GM23338 (cell line): Measurements from ENCODE around the gene SEMA7A. TPM values are rescaled to one million over a fixed set of nuclear protein-coding genes. Genes with fewer than 3 reads are reported as not detected.

Source experiments
- ATAC-seq: fragments of 200-7000 bp; cut with Tn5 transposase; 3 replicates; pipeline ENCODE4 v1.9.1; 2020
- DNase-seq: peaks from one replicate; pipeline ENCODE4 v3.0.0-alpha.2; 2015; ENCODE audit warnings: low spot score
- H2AFZ ChIP-seq: fragments of 200-600 bp; sonication (generic); 2 replicates; pipeline ENCODE4 v1.8.0; 2016; ENCODE audit warnings: antibody characterized with exemption, mild to moderate bottlenecking, moderate library complexity
- H3F3A ChIP-seq: fragments of 200-600 bp; sonication (generic); replicated peaks from 2 replicates; pipeline ENCODE4 v1.8.0; 2017; ENCODE audit warnings: antibody characterized with exemption, mixed run types, low read depth
- H3K27ac ChIP-seq: fragments of 200-600 bp; sonication (generic); 2 replicates; pipeline ENCODE4 v1.6.1; 2016; ENCODE audit warnings: low read depth
- H3K27me3 ChIP-seq: fragments of 200-600 bp; sonication (generic); 2 replicates; pipeline ENCODE4 v1.8.0; 2016; ENCODE audit warnings: mild to moderate bottlenecking, mixed run types, moderate library complexity; ENCODE audit not compliant: insufficient read depth
- H3K36me3 ChIP-seq: fragments of 200-600 bp; sonication (generic); 2 replicates; pipeline ENCODE4 v1.8.0; 2016; ENCODE audit warnings: mild to moderate bottlenecking; ENCODE audit not compliant: insufficient read depth
- H3K4me1 ChIP-seq: fragments of 200-600 bp; sonication (generic); 2 replicates; pipeline ENCODE4 v1.8.0; 2016; ENCODE audit warnings: mild to moderate bottlenecking, moderate library complexity; ENCODE audit not compliant: insufficient read depth
- H3K4me2 ChIP-seq: fragments of 200-600 bp; sonication (generic); 2 replicates; pipeline ENCODE4 v1.7.1; 2017; ENCODE audit warnings: mixed run types
- H3K4me3 ChIP-seq: fragments of 200-600 bp; sonication (generic); 2 replicates; pipeline ENCODE4 v1.6.1; 2016; ENCODE audit warnings: mixed run types
- H3K79me2 ChIP-seq: fragments of 200-600 bp; sonication (generic); replicated peaks from 2 replicates; pipeline ENCODE4 v1.8.0; 2017; ENCODE audit warnings: mild to moderate bottlenecking; ENCODE audit not compliant: insufficient read depth
- H3K9me2 ChIP-seq: fragments of 200-600 bp; sonication (generic); 2 replicates; pipeline ENCODE4 v1.8.0; 2017; ENCODE audit not compliant: insufficient read depth
- H4K20me1 ChIP-seq: fragments of 200-600 bp; sonication (generic); replicated peaks from 2 replicates; pipeline ENCODE4 v1.8.0; 2017; ENCODE audit warnings: mild to moderate bottlenecking; ENCODE audit not compliant: insufficient read depth
- H3K27ac Mint-ChIP-seq: 2 replicates; pipeline ENCODE4 v1.8.0; 2020; ENCODE audit warnings: inconsistent platforms, mild to moderate bottlenecking, moderate library complexity, mixed read lengths
- H3K27me3 Mint-ChIP-seq: 3 replicates; pipeline ENCODE4 v1.8.0; 2022; ENCODE audit warnings: low read depth, mild to moderate bottlenecking, moderate library complexity, mixed read lengths, inconsistent platforms; ENCODE audit not compliant: insufficient read depth, poor library complexity
- H3K36me3 Mint-ChIP-seq: 3 replicates; pipeline ENCODE4 v1.8.0; 2021; ENCODE audit warnings: low read depth, mild to moderate bottlenecking, inconsistent platforms, moderate library complexity, mixed read lengths
- H3K4me1 Mint-ChIP-seq: 3 replicates; pipeline ENCODE4 v1.8.0; 2020; ENCODE audit warnings: mild to moderate bottlenecking, inconsistent platforms, mixed read lengths
- H3K4me3 Mint-ChIP-seq: 3 replicates; pipeline ENCODE4 v1.8.0; 2021; ENCODE audit warnings: moderate library complexity, mild to moderate bottlenecking, inconsistent platforms, mixed read lengths
- H3K9me3 Mint-ChIP-seq: 3 replicates; pipeline ENCODE4 v1.8.0; 2020; ENCODE audit warnings: moderate library complexity, mild to moderate bottlenecking, inconsistent platforms, mixed read lengths
- CTCF ChIP-seq, 2 experiments: fragments of 200-600 bp in 1 of 2; sonication (generic) in 1 of 2; conservative IDR thresholded peaks; 2 replicates each; pipeline versions ENCODE4 v1.5.1 to v1.6.1; 2016 to 2017; ENCODE audit warnings: antibody characterized with exemption in 2 of 2, low read depth in 2 of 2, mild to moderate bottlenecking in 2 of 2, moderate library complexity in 1 of 2
- EZH2 ChIP-seq: fragments of 200-600 bp; sonication (generic); IDR thresholded peaks from one replicate; pipeline ENCODE4 v1.8.0; 2017; ENCODE audit warnings: antibody characterized with exemption, mild to moderate bottlenecking, low read depth; ENCODE audit not compliant: unreplicated experiment
- EZH2phosphoT487 ChIP-seq: fragments of 200-600 bp; sonication (generic); IDR thresholded peaks from one replicate; pipeline ENCODE4 v1.8.1; 2018; ENCODE audit warnings: antibody characterized with exemption; ENCODE audit not compliant: unreplicated experiment
- JUNB ChIP-seq: IDR thresholded peaks from one replicate; pipeline ENCODE4 v1.6.1; 2016; ENCODE audit warnings: antibody characterized with exemption; ENCODE audit not compliant: unreplicated experiment
- NANOG ChIP-seq: IDR thresholded peaks from 2 replicates; pipeline ENCODE4 v1.6.1; 2016; ENCODE audit warnings: antibody characterized with exemption, borderline replicate concordance
- POLR2AphosphoS5 ChIP-seq: IDR thresholded peaks from 2 replicates; pipeline ENCODE4 v1.6.1; 2016; ENCODE audit warnings: antibody characterized with exemption, low read depth
- STAT1 ChIP-seq: IDR thresholded peaks from one replicate; pipeline ENCODE4 v1.6.1; 2016; ENCODE audit warnings: antibody characterized with exemption; ENCODE audit not compliant: unreplicated experiment
- ZNF331 ChIP-seq: fragments of 250-450 bp; sonication (Bioruptor Pico); IDR thresholded peaks from 2 replicates; pipeline ENCODE4 v1.5.0; 2020; ENCODE audit warnings: low read depth, mild to moderate bottlenecking, moderate library complexity
- ZNF462 ChIP-seq: fragments of 250-450 bp; sonication (Bioruptor Pico); IDR thresholded peaks from 2 replicates; pipeline ENCODE4 v1.5.0; 2020; ENCODE audit warnings: mild to moderate bottlenecking, moderate library complexity
- polyA plus RNA-seq: library from polyadenylated mRNA; unstranded; fragments of >200 nt; fragmentation: Nextera tagmentation; extraction: Ambion mirVana; gene quantifications from 2 replicates; pipeline ENCODE4 v1.2.1, GENCODE V29; 2016
- total RNA-seq: library from RNA; depleted of rRNA; stranded (reverse); fragments of >200 nt; shearing (Covaris generic); gene quantifications from 2 replicates; pipeline ENCODE4 v1.2.3, GENCODE V29; 2014
- TF ChIP-seq, protein P1 (sequence below): IDR thresholded peaks from one replicate; pipeline ENCODE4 v1.6.1; 2018; ENCODE audit warnings: antibody characterized with exemption; ENCODE audit not compliant: unreplicated experiment

The SEMA7A gene
- total and polyA plus RNA-seq, 2 experiments from 2014 or later: 2.0 to 14.1 TPM

DNA sequence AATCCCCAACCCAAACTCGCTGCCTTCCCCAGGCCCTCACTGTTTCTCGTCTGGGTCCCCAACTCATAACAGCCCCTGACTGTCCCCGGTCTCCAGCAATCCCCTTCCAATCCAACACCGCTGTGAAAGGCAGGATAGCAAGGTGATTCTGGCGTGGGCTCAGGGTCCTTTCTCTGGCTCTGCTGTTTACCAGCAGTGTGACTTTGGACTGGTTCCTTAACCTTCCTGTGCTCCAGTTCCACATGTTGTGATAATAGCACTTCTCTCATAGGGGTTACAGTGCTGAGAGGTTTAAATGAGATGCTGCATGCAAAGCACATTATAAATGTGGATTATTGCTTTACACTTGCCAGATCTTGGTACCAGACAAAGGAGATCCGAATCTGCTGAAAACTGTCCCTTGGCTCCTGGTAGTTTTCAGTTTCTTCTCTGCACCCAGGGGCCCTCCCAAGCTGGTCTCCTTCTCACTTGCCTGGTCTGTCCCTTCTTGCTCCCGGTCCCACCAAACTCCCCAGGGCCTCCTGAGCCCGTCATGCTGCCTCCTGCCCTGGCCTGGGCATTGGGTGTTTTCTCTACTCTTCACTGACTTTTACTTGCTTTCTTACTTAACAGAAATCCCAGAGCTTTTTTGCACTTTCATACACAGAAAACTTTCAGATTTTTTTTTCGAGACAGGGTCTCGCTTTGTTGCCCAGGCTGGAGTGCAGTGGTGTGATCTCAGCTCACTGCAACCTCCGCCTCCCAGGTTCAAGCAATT, 39.5 kb downstream of the SEMA7A start:
- no peak for DNase-seq
- no peaks in the 10 kb centered on the region for H3F3A ChIP-seq
- no peak overlapping the region for H3K4me3 ChIP-seq
- H3K4me1 ChIP-seq: no peaks in the 10 kb centered on the region
- H3K27ac ChIP-seq: no peak overlapping the region
- TF ChIP-seq EZH2phosphoT487 (no peak), NANOG (no peak), POLR2AphosphoS5 (no peak), EZH2 (no peak)
- no peak for ATAC-seq
- H4K20me1 ChIP-seq: no peaks in the 10 kb centered on the region
- Mint-ChIP-seq H3K4me3 (no peak overlapping the region), H3K27ac (no peak overlapping the region), H3K4me1 (peaks cover 10% of the 10 kb centered on the region), H3K36me3 (no peaks in the 10 kb centered on the region; the same call in 2 of the 3 replicates), H3K27me3 (peaks cover 13% of the 10 kb centered on the region), H3K9me3 (no peaks in the 10 kb centered on the region)
- H3K4me2 ChIP-seq: no peak overlapping the region
- no peaks in the 10 kb centered on the region for H3K9me2 ChIP-seq
- no peaks in the 10 kb centered on the region for H3K79me2 ChIP-seq
- H3K27me3 ChIP-seq: no peaks in the 10 kb centered on the region
- no peaks in the 10 kb centered on the region for H3K36me3 ChIP-seq
- H2AFZ ChIP-seq: no peak overlapping the region

GRCh38 chr15:74393423-74393822, 40.3 kb downstream of the SEMA7A start:
- Mint-ChIP-seq H3K27ac (no peak overlapping the region), H3K27me3 (peaks cover 16% of the 10 kb centered on the region), H3K4me3 (no peak overlapping the region), H3K36me3 (no peaks in the 10 kb centered on the region; the same call in 2 of the 3 replicates), H3K9me3 (no peaks in the 10 kb centered on the region), H3K4me1 (peaks cover 16% of the 10 kb centered on the region)
- no peak overlapping the region for H2AFZ ChIP-seq
- DNase-seq (no peak), ATAC-seq (no peak)
- H3K9me2 ChIP-seq: no peaks in the 10 kb centered on the region
- H4K20me1 ChIP-seq: no peaks in the 10 kb centered on the region
- H3K4me1 ChIP-seq: no peaks in the 10 kb centered on the region
- H3K4me3 ChIP-seq: no peak overlapping the region
- no peaks in the 10 kb centered on the region for H3K79me2 ChIP-seq
- no peak overlapping the region for H3K4me2 ChIP-seq
- no peaks in the 10 kb centered on the region for H3F3A ChIP-seq
- H3K36me3 ChIP-seq: no peaks in the 10 kb centered on the region
- no peaks in the 10 kb centered on the region for H3K27me3 ChIP-seq
- H3K27ac ChIP-seq: no peak overlapping the region
- TF ChIP-seq CTCF (conservative IDR thresholded peaks at IDR 0.05; ENCODE audit: low read depth in 2 of 2) (no peak), ZNF331 (CRISPR knock-in tag) (no peak), ZNF462 (CRISPR knock-in tag) (no peak), STAT1 (no peak), EZH2 (no peak), JUNB (no peak), NANOG (no peak)
- TF ChIP-seq, protein P1, sequence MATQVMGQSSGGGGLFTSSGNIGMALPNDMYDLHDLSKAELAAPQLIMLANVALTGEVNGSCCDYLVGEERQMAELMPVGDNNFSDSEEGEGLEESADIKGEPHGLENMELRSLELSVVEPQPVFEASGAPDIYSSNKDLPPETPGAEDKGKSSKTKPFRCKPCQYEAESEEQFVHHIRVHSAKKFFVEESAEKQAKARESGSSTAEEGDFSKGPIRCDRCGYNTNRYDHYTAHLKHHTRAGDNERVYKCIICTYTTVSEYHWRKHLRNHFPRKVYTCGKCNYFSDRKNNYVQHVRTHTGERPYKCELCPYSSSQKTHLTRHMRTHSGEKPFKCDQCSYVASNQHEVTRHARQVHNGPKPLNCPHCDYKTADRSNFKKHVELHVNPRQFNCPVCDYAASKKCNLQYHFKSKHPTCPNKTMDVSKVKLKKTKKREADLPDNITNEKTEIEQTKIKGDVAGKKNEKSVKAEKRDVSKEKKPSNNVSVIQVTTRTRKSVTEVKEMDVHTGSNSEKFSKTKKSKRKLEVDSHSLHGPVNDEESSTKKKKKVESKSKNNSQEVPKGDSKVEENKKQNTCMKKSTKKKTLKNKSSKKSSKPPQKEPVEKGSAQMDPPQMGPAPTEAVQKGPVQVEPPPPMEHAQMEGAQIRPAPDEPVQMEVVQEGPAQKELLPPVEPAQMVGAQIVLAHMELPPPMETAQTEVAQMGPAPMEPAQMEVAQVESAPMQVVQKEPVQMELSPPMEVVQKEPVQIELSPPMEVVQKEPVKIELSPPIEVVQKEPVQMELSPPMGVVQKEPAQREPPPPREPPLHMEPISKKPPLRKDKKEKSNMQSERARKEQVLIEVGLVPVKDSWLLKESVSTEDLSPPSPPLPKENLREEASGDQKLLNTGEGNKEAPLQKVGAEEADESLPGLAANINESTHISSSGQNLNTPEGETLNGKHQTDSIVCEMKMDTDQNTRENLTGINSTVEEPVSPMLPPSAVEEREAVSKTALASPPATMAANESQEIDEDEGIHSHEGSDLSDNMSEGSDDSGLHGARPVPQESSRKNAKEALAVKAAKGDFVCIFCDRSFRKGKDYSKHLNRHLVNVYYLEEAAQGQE: no peak
